HepG2 (cell line): ENCODE data around the gene RAC2. TPM values are rescaled to one million over a fixed set of nuclear protein-coding genes. Genes with fewer than 3 reads are reported as not detected.

Source experiments
- ATAC-seq: fragments of 200-7000 bp; cut with Tn5 transposase; 3 replicates; pipeline ENCODE4 v1.9.1; 2020; ENCODE audit warnings: mild to moderate bottlenecking, moderate library complexity
- BruUV-seq: library from RNA; stranded (reverse); fragments of 400-500 nt; replicated peaks from 2 replicates; lab custom pipeline; 2021; lab: Mats Ljungman, UMichigan
- CTCF ChIA-PET: fragments of 300-600 bp; formaldehyde crosslinking; extraction: SDS; loops from one replicate; lab custom pipeline; 2021; ENCODE audit warnings: low total read pairs, inconsistent platforms, low intra/inter-chr PET ratio; lab: Yijun Ruan, JAX
- POLR2A ChIA-PET: fragments of 350-600 bp; sonication (Branson Sonifier 250); formaldehyde crosslinking; loops from one replicate; lab custom pipeline; 2020; ENCODE audit warnings: antibody characterized with exemption, inconsistent platforms; lab: Yijun Ruan, JAX
- DNase-seq: peaks from one replicate; pipeline ENCODE4 v3.0.0-alpha.2; 2015; ENCODE audit warnings: low spot score
- FAIRE-seq: peaks from 3 replicates; lab custom pipeline; 2011; peaks lifted over from hg19 to GRCh38; lab: Jason Lieb, UNC
- H2AFZ ChIP-seq: one replicate; pipeline ENCODE4 v1.6.1; 2011; ENCODE audit warnings: low read length, inconsistent platforms
- H3K27ac ChIP-seq: fragments of 300-600 bp; 3 replicates; pipeline ENCODE4 v1.8.0; 2011; ENCODE audit warnings: mixed run types, mild to moderate bottlenecking, mixed read lengths, low read length, inconsistent platforms; ENCODE audit not compliant: insufficient read depth; ENCODE audit errors: extremely low read length
- H3K27me3 ChIP-seq, 2 experiments: fragments of 200-600 bp in 1 of 2; 2 replicates in 1 of 2; 3 replicates in 1 of 2; pipeline versions ENCODE4 v1.6.0 to v1.8.0; 2011; ENCODE audit warnings: low read length in 2 of 2, mild to moderate bottlenecking in 2 of 2, moderate library complexity in 2 of 2, inconsistent platforms in 1 of 2; ENCODE audit not compliant: insufficient read depth in 2 of 2, control insufficient read depth in 1 of 2
- H3K36me3 ChIP-seq, 2 experiments: fragments of 200-600 bp in 1 of 2; replicated peaks in 1 of 2; 2 replicates in 1 of 2; 3 replicates in 1 of 2; pipeline versions ENCODE4 v1.5.1 to v1.8.0; 2011; ENCODE audit warnings: low read length in 2 of 2, inconsistent platforms in 1 of 2; ENCODE audit not compliant: insufficient read depth in 2 of 2, control insufficient read depth in 1 of 2
- H3K4me1 ChIP-seq: 2 replicates; pipeline ENCODE4 v1.5.1; 2012; ENCODE audit warnings: low read length, inconsistent platforms; ENCODE audit not compliant: insufficient read depth
- H3K4me2 ChIP-seq: 2 replicates; pipeline ENCODE4 v1.6.0; 2011; ENCODE audit warnings: low read depth, low read length, inconsistent platforms
- H3K4me3 ChIP-seq, 3 experiments: fragments of 200-600 bp in 1 of 3; sonication (generic), shearing (Covaris generic) in 1 of 3; replicated peaks in 1 of 3; 2 replicates each; pipeline ENCODE4 v1.5.1; 2011 to 2016; ENCODE audit warnings: low read length in 3 of 3, inconsistent platforms in 2 of 3, low read depth in 2 of 3, mild to moderate bottlenecking in 2 of 3, control low read depth in 1 of 3, mixed read lengths in 1 of 3; ENCODE audit not compliant: insufficient read depth in 1 of 3
- H3K79me2 ChIP-seq: one replicate; pipeline ENCODE4 v1.6.1; 2011; ENCODE audit warnings: low read length, inconsistent platforms; ENCODE audit not compliant: insufficient read depth
- H3K9ac ChIP-seq: 2 replicates; pipeline ENCODE4 v1.6.0; 2011; ENCODE audit warnings: mild to moderate bottlenecking, low read depth, low read length, inconsistent platforms; ENCODE audit not compliant: insufficient read depth
- H3K9me3 ChIP-seq: 2 replicates; pipeline ENCODE4 v1.5.1; 2012; ENCODE audit warnings: mild to moderate bottlenecking, low read length
- H4K20me1 ChIP-seq: 2 replicates; pipeline ENCODE4 v1.6.0; 2011; ENCODE audit warnings: inconsistent platforms, mild to moderate bottlenecking, low read length, moderate library complexity; ENCODE audit not compliant: insufficient read depth
- BCLAF1 ChIP-seq: fragments of 450-650 bp; IDR thresholded peaks from 2 replicates; pipeline ENCODE4 v1.6.1; 2017; ENCODE audit warnings: mild to moderate bottlenecking
- CENPBD1 ChIP-seq: sonication (generic); formaldehyde crosslinking; IDR thresholded peaks from 2 replicates; pipeline ENCODE4 v1.8.0; 2022; ENCODE audit warnings: missing genetic modification reagents, low read depth, mild to moderate bottlenecking, borderline replicate concordance
- DRAP1 ChIP-seq: IDR thresholded peaks from 2 replicates; pipeline ENCODE4 v1.6.1; 2016; ENCODE audit warnings: missing genetic modification reagents, missing compliant biosample characterization
- EED ChIP-seq: sonication (generic); formaldehyde crosslinking; IDR thresholded peaks from 2 replicates; pipeline ENCODE4 v1.5.0; 2020; ENCODE audit warnings: mild to moderate bottlenecking, missing genetic modification reagents
- HNRNPUL1 ChIP-seq: fragments of 200-400 bp; formaldehyde crosslinking; IDR thresholded peaks from 2 replicates; pipeline ENCODE4 v1.6.1; 2017; ENCODE audit warnings: low read depth, mild to moderate bottlenecking, low read length, moderate library complexity
- NFAT5 ChIP-seq: sonication (generic); formaldehyde crosslinking; IDR thresholded peaks from 2 replicates; pipeline ENCODE4 v1.4.0; 2020; ENCODE audit warnings: missing genetic modification reagents
- NFE2L2 ChIP-seq: fragments of 150-350 bp; IDR thresholded peaks from 2 replicates; pipeline ENCODE4 v1.6.1; 2014; ENCODE audit warnings: low read length
- RAD51 ChIP-seq: fragments of 450-650 bp; IDR thresholded peaks from 2 replicates; pipeline ENCODE4 v1.6.1; 2016; ENCODE audit warnings: borderline replicate concordance
- ZBTB37 ChIP-seq: sonication (generic); formaldehyde crosslinking; IDR thresholded peaks from 2 replicates; pipeline ENCODE4 v1.4.0; 2020; ENCODE audit warnings: mild to moderate bottlenecking, missing genetic modification reagents
- ZC3H13 ChIP-seq: sonication (generic); formaldehyde crosslinking; IDR thresholded peaks from 2 replicates; pipeline ENCODE4 v1.8.1; 2023; ENCODE audit warnings: mild to moderate bottlenecking, missing genetic modification reagents, moderate library complexity
- ZNF256 ChIP-seq: sonication (generic); formaldehyde crosslinking; conservative IDR thresholded peaks from 2 replicates; pipeline ENCODE4 v1.4.0; 2020; ENCODE audit warnings: missing genetic modification reagents
- ZNF496 ChIP-seq: sonication (generic); formaldehyde crosslinking; IDR thresholded peaks from 2 replicates; pipeline ENCODE4 v1.8.1; 2023; ENCODE audit warnings: mild to moderate bottlenecking, moderate library complexity, missing genetic modification reagents; ENCODE audit not compliant: insufficient replicate concordance
- ZNF501 ChIP-seq: sonication (generic); formaldehyde crosslinking; IDR thresholded peaks from 2 replicates; pipeline ENCODE4 v1.5.1; 2020; ENCODE audit warnings: mild to moderate bottlenecking, moderate library complexity, missing genetic modification reagents
- ZNF720 ChIP-seq: sonication (generic); formaldehyde crosslinking; IDR thresholded peaks from 2 replicates; pipeline ENCODE4 v1.4.0; 2020; ENCODE audit warnings: missing genetic modification reagents
- WGBS: methylation state at CpG from one replicate; pipeline ENCODE4 v1.1.6; 2017; ENCODE audit warnings: low lambda C conversion rate; 5-methylcytosine and 5-hydroxymethylcytosine counted together
- in situ Hi-C: cut with HindIII; loops from 2 replicates; pipeline ENCODE4 v1.10.0; 2017; ENCODE audit warnings: low pct_unique_long_range_greater_than_20kb; ENCODE audit not compliant: extremely low pct_ligation_motif_present
- intact Hi-C: fragments of 100-400 bp; cut with micrococcal nuclease; formaldehyde crosslinking; loops from one replicate; pipeline ENCODE4 v1.10.0; 2022; ENCODE audit not compliant: unreplicated experiment
- polyA plus RNA-seq, 8 experiments: library from polyadenylated mRNA; depleted of rRNA in 3 of 8; stranded (reverse) in 7 of 8; unstranded in 1 of 8; fragments of >200 nt; fragmentation: Illumina TruSeq in 4 of 8; extraction: Trizol in 4 of 8; gene quantifications; 2 replicates each; pipeline versions ENCODE4 v1.2.1 to v1.2.3, GENCODE V29; 2011 to 2016; ENCODE audit warnings: low read depth in 4 of 8, missing spikeins in 1 of 8, mixed read lengths in 1 of 8; ENCODE audit not compliant: insufficient read depth in 1 of 8
- total RNA-seq, 5 experiments: library from RNA; depleted of rRNA; stranded (reverse); fragments of >200 nt; fragmentation: Illumina TruSeq; extraction: Trizol; gene quantifications; 2 replicates each; pipeline ENCODE4 v1.2.3, GENCODE V29; 2016; ENCODE audit warnings: low read depth in 1 of 5

RAC2 gene
- total and polyA plus RNA-seq, 2 of the 13 experiments (the other 11 are each of a cell fraction or from before 2014, with no cell fraction given): 0.73 TPM; not detected in 1

GRCh38 chr22:37184816-37185541, 59.1 kb downstream of the RAC2 start:
- H3K27ac ChIP-seq: no peak overlapping the region
- no peaks in the 10 kb centered on the region for H3K79me2 ChIP-seq
- ChIA-PET POLR2A (no interaction called here), CTCF (no interaction called here)
- intact Hi-C loops: no loop called here
- no peak overlapping the region for H3K4me2 ChIP-seq
- no peak overlapping the region for H2AFZ ChIP-seq
- 80% methylated on average over 18 of the region's 18 CpGs for WGBS
- H3K36me3 ChIP-seq: no peaks in the 10 kb centered on the region
- in situ Hi-C loops: no loop called here
- FAIRE-seq (no peak), ATAC-seq (no peak), DNase-seq (no peak)
- H3K9me3 ChIP-seq: no peaks in the 10 kb centered on the region
- H4K20me1 ChIP-seq: no peaks in the 10 kb centered on the region
- no peak for TF ChIP-seq ZBTB37 (CRISPR knock-in tag)
- no peak for TF ChIP-seq ZNF720 (CRISPR knock-in tag)
- TF ChIP-seq ZNF256: no peak
- no peak for TF ChIP-seq NFE2L2
- no peak for TF ChIP-seq ZNF496 (CRISPR knock-in tag)
- TF ChIP-seq ZC3H13: no peak
- no peak for TF ChIP-seq EED (CRISPR knock-in tag)
- no peak for TF ChIP-seq DRAP1
- TF ChIP-seq HNRNPUL1: no peak
- no peak for TF ChIP-seq CENPBD1 (CRISPR knock-in tag)
- TF ChIP-seq BCLAF1: no peak
- no peak for TF ChIP-seq ZNF501 (CRISPR knock-in tag)
- no peak for TF ChIP-seq RAD51
- TF ChIP-seq NFAT5 (CRISPR knock-in tag): no peak
- no peaks in the 10 kb centered on the region for H3K27me3 ChIP-seq
- no peak overlapping the region for H3K9ac ChIP-seq
- H3K4me3 ChIP-seq: no peak overlapping the region
- peaks cover 22% of the 10 kb centered on the region for H3K4me1 ChIP-seq
- no TSS peak for BruUV-seq
